Measurements from ENCODE around the gene PMFBP1. TPM values are rescaled to one million over a fixed set of nuclear protein-coding genes. Genes with fewer than 3 reads are reported as not detected.

PMFBP1 gene
- total RNA-seq, 1 donor: under 0.01 TPM

GRCh38 chr16:72073560-72074230 lies 98.3 kb downstream of the PMFBP1 start:
- DNase-seq (ENCODE audit: low read depth): no peak
- TF ChIP-seq, protein P1, sequence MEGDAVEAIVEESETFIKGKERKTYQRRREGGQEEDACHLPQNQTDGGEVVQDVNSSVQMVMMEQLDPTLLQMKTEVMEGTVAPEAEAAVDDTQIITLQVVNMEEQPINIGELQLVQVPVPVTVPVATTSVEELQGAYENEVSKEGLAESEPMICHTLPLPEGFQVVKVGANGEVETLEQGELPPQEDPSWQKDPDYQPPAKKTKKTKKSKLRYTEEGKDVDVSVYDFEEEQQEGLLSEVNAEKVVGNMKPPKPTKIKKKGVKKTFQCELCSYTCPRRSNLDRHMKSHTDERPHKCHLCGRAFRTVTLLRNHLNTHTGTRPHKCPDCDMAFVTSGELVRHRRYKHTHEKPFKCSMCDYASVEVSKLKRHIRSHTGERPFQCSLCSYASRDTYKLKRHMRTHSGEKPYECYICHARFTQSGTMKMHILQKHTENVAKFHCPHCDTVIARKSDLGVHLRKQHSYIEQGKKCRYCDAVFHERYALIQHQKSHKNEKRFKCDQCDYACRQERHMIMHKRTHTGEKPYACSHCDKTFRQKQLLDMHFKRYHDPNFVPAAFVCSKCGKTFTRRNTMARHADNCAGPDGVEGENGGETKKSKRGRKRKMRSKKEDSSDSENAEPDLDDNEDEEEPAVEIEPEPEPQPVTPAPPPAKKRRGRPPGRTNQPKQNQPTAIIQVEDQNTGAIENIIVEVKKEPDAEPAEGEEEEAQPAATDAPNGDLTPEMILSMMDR (IDR thresholded peaks at IDR 0.05; ENCODE audit: insufficient read depth, low read depth, low read length): no peak
- H3K4me3 ChIP-seq (ENCODE audit: low read depth, low read length): no peak overlapping the region

DNA sequence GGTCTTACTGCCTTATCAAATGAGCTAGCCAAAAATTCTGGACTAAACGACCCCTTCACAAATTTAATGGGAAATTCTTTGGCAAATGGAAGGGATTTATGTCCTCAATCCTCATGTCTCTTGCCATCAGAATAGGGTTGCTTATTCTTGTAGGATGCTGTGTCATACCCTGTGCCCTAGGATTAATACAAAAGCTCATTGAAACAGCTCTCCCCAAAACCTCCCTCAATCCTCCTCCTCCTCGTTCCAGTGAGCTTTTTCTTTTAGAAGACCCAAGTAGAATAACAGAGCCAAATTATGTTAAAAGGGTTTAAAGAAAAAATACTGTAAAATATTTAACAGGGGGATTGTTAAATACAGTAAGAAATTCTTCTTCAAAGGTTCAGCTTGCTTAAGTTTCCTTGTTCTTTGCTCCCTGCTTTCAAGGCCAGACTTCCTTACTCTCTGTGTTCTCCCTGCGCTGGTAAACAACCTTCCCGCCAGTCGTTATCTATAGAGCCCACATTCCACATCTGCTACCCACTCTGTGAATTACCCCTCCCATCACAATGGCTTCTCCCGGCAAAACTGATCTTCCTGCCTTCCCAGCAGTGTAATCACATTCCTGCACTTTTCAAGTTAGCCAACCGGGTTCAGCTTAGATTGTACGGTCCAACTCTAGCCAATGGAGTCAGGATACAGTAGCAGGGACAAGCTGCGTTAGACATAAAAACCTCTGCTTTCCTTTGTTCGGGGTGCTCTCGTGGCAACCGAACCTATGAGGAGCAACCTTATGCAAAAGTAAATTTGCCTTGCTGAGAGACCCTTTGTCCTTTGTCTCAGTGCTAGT lies 99.2 kb downstream of the PMFBP1 start:
- no peak overlapping the region for H3K4me3 ChIP-seq (ENCODE audit: low read depth, low read length)
- peak; percentile 54 for DNase-seq (ENCODE audit: low read depth)

More for the DNA sequence above, 99.2 kb downstream of the PMFBP1 start:
- TF ChIP-seq, protein P1 (IDR thresholded peaks at IDR 0.05; ENCODE audit: insufficient read depth, low read depth, low read length): no peak

Other genes with a start within 250 kb of the PMFBP1 start
- not detected in 2 replicates for gene PKD1L3, start 171.8 kb downstream of the PMFBP1 start, total RNA-seq
- 3.5 TPM in 2 replicates for gene DHODH, start 163.4 kb downstream of the PMFBP1 start, total RNA-seq
- gene HP, start 117.7 kb downstream of the PMFBP1 start, total RNA-seq: not detected in 2 replicates
- not detected in 2 replicates for gene HPR, start 108.9 kb downstream of the PMFBP1 start, total RNA-seq
- gene TXNL4B, start 78.5 kb downstream of the PMFBP1 start, total RNA-seq: 5.2 and 8.6 TPM in 2 replicates
- 59.6 and 59.9 TPM in 2 replicates for gene DHX38, start 78.3 kb downstream of the PMFBP1 start, total RNA-seq